Measurements from ENCODE around the gene SRA1.

The SRA1 gene

GRCh38 chr5:140571105-140571504 is 13.8 kb upstream of the SRA1 start:
- no peak for DNase-seq (ENCODE audit: low read depth in 2 of 2, low spot score in 1 of 2)

- DNase-seq (ENCODE audit: low read depth in 2 of 2, low spot score in 1 of 2) = no peak
Measured at GRCh38 chr5:140570488-140570887, 13.2 kb upstream of the SRA1 start.

GRCh38 chr5:140570058-140570457 is 12.8 kb upstream of the SRA1 start:
- no peak for DNase-seq (ENCODE audit: low read depth in 2 of 2, low spot score in 1 of 2)

GRCh38 chr5:140569197-140569596 is 11.9 kb upstream of the SRA1 start:
- no peak for DNase-seq (ENCODE audit: low read depth in 2 of 2, low spot score in 1 of 2)

GRCh38 chr5:140568443-140569063 is 11.3 kb upstream of the SRA1 start:
- no peak for DNase-seq (ENCODE audit: low read depth in 2 of 2, low spot score in 1 of 2)

GRCh38 chr5:140567871-140568270 is 10.6 kb upstream of the SRA1 start:
- DNase-seq (ENCODE audit: low read depth in 2 of 2, low spot score in 1 of 2) = no peak

GRCh38 chr5:140567136-140567818 is 10.0 kb upstream of the SRA1 start:
- no peak for DNase-seq (ENCODE audit: low read depth in 2 of 2, low spot score in 1 of 2)

GRCh38 chr5:140566665-140567064 is 9.4 kb upstream of the SRA1 start:
- DNase-seq (ENCODE audit: low read depth in 2 of 2, low spot score in 1 of 2) = no peak

GRCh38 chr5:140565780-140566095 is 8.5 kb upstream of the SRA1 start:
- no peak for DNase-seq (ENCODE audit: low read depth in 2 of 2, low spot score in 1 of 2)

- DNase-seq (ENCODE audit: low read depth in 2 of 2, low spot score in 1 of 2) = no peak
Measured at GRCh38 chr5:140565024-140565779, 7.9 kb upstream of the SRA1 start.

GRCh38 chr5:140564196-140565023 is 7.1 kb upstream of the SRA1 start, which contains the start of the genes APBB3 and SLC35A4:
APBB3 (minus strand) TSS chr5:140564598; CDS start chr5:140564245, 353 bp downstream.
SLC35A4 (plus strand) TSS chr5:140564828; CDS start chr5:140567170, 2,342 bp downstream.
- DNase-seq (ENCODE audit: low read depth in 2 of 2, low spot score in 1 of 2) = peak; percentile 90 to 97

GRCh38 chr5:140563596-140563995 is 6.3 kb upstream of the SRA1 start:
- no peak for DNase-seq (ENCODE audit: low read depth in 2 of 2, low spot score in 1 of 2)

- DNase-seq (ENCODE audit: low read depth in 2 of 2, low spot score in 1 of 2) = no peak
Measured at GRCh38 chr5:140561753-140562523, 4.7 kb upstream of the SRA1 start.

GRCh38 chr5:140560227-140560626 is 3.0 kb upstream of the SRA1 start:
- no peak for DNase-seq (ENCODE audit: low read depth in 2 of 2, low spot score in 1 of 2)

GRCh38 chr5:140558542-140558941 is 1.3 kb upstream of the SRA1 start:
- no peak for DNase-seq (ENCODE audit: low read depth in 2 of 2, low spot score in 1 of 2)

GRCh38 chr5:140557965-140558364 is 692 bp upstream of the SRA1 start:
- no peak for DNase-seq (ENCODE audit: low read depth in 2 of 2, low spot score in 1 of 2)

- no peak for DNase-seq (ENCODE audit: low read depth in 2 of 2, low spot score in 1 of 2)
Measured at GRCh38 chr5:140556438-140556837, 835 bp downstream of the SRA1 start.

- no peak for DNase-seq (ENCODE audit: low read depth in 2 of 2, low spot score in 1 of 2)
Measured at GRCh38 chr5:140555747-140556312, 1.4 kb downstream of the SRA1 start.

GRCh38 chr5:140554454-140554853 is 2.8 kb downstream of the SRA1 start:
- no peak for DNase-seq (ENCODE audit: low read depth in 2 of 2, low spot score in 1 of 2)

GRCh38 chr5:140553657-140554056 is 3.6 kb downstream of the SRA1 start:
- no peak for DNase-seq (ENCODE audit: low read depth in 2 of 2, low spot score in 1 of 2)
